ENCODE data around the gene EFCAB14.
"Not testable (repeated sequence)": the region's sequence is repeated elsewhere in the genome, so short reads cannot be mapped to it uniquely, and the experiment has no call there.

The EFCAB14 gene

DNA sequence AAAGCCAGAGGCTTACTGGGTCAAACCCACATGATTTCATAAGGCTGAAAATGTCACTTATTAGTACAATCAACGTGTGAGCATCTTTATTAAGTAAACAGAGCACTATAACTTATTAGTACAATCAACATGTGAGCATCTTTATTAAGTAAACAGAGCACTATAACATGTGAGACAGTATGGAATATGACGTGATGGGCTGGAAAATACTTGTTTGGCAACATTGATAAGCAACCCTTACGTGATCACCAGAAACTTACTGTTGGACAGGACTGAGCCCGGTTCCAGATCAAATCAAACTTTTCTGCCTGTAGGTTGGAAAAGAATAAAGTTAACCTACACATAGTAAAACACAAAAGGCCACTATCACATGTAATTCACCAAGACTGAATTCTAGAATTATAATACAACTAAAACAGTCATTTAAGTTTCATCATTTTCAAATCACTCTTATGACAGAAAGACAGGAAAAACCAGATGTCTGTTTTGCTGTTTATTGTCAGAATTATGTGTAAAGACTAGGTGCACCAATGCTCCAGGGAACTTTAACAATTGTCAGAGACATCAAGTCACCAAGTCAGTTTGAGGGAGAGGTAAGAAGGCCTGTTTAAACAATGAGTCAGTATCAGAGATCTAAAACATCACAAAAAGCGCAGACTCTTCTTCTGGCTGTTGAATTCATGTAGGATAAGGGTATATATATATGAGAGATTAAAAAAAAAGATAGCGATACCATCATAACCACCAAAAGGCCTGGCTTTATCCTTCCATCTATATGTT is 66.4 kb downstream of the EFCAB14 start:
- DNase-seq, result no peak

DNA sequence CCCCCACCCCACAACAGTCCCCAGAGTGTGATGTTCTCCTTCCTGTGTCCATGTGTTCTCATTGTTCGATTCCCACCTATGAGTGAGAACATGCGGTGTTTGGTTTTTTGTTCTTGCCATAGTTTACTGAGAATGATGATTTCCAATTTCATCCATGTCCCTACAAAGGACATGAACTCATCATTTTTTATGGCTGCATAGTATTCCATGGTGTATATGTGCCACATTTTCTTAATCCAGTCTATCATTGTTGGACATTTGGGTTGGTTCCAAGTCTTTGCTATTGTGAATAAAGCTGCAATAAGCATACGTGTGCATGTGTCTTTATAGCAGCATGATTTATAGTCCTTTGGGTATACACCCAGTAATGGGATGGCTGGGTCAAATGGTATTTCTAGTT is 67.8 kb downstream of the EFCAB14 start:
- DNase-seq, result not testable (repeated sequence)

DNA sequence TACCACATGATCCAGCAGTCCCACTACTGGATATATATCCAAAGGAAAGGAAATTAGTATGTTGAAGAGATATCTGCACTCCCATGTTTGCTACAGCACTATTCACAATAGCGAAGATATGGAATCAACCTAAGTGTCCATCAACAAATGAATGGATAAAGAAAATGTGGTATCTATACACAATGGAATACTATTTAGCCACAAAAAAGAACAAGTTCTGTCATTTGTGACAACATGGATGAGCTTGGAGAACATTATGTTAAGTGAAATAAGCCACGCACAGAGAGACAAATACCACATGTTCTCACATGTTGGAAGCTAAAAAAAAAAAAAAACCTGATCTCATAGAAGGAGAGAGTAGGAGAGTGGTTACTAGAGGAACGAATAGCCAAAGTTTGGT is 68.4 kb downstream of the EFCAB14 start:
- no peak for DNase-seq

DNA sequence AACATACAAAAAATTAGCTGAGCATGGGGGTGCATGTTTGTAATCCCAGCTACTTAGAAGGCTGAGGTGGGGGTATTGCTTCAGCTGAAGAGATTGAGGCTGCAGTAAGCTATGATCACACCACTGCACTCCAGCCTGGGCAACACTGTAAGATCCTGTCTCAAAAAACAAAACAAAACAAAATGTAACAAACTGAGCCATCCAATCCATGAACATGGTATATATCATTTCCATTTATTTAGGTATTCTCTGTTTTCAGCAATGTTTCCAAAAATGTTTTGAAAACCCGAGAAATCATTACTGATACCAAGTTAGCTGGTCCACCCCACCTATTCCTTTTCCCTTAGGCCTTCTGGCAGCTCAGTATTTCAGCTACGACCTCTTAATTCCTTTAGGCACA is 69.2 kb downstream of the EFCAB14 start:
- DNase-seq, result no peak

DNA sequence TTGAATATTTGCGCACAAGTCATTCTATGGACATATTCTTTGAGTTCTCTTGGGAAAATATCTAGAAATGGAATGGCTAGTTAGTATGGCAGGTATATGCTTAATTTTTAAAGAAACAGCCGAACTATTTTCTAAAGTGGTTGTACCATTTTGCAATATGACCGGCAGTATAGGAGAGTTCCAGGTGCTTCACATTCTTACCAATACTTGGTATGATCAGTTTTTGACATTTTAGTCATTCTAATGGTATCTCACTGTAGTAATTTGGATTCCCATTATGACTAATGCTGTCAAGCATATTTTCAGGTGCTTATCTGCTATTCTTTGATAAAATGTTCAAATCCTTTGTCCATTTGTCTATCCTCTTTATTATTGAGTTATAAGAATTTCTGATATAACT is 71.3 kb downstream of the EFCAB14 start:
- DNase-seq, result no peak

DNA sequence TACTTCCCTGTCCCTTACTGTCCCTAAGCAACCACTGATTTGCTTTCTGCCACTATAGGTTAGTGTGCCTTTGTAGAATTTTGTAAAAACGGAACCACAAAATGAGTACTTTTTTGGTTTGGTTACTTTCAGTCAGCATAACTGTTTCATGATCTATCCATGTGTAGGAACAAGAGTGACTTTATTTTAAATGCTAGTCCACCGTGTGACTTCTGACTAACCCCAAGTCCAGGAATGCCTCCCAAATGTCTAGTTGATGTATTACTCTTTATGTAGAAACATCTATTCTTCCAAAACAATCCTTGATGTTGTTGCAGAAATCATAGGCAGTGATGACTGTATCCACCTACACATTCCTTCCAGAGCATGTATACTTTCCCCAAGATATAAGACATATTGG is 72.1 kb downstream of the EFCAB14 start:
- no peak for DNase-seq

DNA sequence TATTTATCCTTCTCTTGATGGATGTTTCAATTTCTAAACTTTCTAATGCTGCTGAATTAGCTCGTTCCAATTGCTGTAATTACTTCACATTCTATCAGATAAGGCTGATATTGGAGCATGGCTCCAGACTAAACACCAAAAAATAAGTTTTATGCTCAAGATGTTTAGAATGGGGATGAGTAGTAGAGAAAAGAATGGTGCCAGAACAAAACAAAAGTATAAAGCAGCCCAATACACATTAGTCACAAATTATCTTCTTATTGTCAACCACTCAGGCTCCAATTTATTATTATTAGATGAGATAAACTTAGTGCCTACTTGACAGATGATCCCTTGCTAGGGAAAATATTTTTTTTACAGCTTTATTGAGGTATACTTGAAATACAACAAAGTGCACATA is 72.6 kb downstream of the EFCAB14 start:
- no peak for DNase-seq

DNA sequence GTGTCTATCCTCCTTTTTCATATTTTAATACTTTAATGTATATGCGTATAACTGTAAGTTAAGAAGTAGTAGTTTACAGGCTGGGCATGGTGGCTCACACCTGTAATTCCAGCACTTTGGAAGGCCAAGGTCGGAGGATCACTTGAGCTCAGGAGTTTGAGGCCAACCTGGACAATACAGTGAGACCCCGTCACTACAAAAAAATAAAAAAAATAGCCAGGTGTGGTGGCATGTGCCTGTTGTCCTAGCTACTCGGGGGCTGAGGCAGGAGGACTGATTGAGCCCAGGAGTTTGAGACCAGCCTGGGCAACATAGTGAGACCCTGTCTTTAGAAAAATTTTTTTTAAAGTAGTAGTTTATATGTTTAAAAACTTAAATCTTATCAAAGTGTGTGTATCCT is 73.1 kb downstream of the EFCAB14 start:
- DNase-seq, result no peak

DNA sequence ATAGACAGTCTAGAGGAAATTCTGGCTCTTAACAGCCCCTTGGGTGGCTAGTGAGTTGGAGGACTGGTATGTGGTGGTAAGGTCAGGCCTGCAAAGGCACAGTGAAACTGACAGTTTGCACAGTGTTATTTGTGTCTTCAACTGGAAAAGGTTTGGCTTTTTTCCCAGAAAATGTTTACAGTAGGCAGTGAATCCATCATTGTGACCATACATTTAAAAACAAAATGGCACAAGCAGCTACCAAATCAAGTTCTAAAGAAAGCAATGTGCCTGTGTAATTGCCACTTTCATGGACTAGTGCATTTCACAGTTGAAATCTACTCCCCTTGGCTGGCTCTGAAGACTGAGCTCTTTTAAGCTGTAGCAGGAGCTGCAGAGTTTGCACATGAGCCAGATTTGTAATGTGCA is 75.5 kb downstream of the EFCAB14 start:
- DNase-seq, result no peak

DNA sequence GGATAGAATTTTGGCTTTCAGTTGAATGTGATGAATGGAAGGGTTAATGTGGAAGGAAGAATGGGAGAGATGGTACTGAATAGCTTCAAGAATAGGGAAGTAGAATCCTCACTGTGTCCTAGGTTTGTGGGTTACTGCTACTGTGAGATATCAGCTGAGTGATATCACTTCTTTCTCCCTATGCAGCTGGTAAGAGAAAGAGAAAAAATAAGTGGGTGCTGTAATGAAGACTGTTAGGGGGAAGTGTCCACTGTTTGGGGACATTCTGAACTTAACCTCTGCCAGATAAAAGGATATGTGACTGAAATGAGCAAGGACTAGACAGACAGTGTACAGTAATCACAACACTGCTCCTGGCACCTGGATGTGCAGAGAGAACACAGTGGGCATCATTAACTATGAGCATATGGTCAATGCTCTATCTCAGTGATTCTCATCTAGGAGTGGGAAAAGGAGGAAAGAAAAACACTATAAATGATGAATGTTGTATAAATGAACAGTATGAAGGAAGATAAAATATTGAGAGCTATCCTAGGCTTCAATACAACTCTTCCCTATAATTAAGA is 76.7 kb downstream of the EFCAB14 start:
- DNase-seq, result no peak

DNA sequence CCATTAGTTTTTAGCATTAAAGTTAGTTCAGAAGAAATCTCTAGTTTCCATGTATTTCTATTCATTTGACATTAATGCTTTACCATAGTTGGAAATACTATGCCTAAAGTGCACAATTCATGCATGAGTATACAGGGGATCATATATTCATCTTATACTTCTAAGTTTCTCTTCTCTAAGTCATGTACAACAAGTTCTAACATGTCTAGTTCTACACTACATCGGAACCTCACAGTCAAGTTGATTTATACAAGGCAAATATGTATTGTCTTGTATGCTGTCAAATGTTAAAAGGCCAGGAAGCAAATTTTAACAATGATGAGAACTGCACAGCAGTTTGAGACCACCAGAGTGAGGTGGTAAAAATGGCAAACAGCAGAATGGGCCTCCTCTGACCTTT is 79.4 kb downstream of the EFCAB14 start:
- no peak for DNase-seq

DNA sequence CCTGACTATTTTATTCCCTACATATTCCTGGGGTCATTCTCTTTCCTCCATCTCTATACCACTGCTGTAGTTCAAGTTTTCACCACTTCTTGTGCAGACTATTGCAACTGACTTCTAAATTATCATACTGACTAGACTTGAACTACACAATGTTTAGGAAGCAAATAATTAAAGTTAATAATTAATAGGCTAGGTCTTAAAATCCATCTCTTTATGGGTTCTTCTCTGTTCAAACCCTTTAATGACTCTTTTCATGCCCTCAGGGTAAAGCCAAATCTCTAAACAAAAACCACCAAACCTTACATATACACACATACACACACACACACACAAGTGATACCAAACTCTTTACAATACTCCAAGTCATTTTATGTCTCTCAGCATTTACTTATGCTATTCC is 80.0 kb downstream of the EFCAB14 start:
- DNase-seq, result no peak

DNA sequence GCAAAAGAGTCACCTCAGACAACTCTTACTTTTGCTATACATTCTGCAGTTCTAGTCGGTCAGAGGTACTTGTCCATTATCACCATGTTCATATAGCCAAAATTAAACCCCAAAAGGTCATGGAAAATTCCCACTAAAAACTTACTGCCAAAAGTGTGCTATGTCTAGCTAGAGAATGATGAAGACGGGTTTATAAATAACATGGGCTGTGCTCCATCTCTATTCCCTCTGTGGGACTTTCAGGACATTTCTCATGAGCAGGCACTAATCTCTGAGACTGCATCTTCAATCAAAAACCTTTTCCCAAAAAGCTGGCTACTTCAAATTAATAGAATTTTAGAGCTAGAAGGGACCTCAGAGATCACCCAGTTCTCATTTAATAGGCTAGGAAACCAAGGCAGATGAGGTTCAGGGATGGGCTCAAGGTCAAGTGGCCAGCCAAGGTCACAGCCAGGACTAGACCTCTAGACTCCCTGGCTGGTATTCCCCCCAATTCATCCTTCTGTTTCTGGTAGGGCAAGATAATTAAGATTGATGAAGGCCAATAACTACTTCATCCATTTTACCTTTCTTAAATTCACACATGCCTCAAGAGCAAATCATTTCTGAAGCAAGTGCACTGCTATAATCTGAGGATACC is 81.3 kb downstream of the EFCAB14 start:
- DNase-seq, result no peak

DNA sequence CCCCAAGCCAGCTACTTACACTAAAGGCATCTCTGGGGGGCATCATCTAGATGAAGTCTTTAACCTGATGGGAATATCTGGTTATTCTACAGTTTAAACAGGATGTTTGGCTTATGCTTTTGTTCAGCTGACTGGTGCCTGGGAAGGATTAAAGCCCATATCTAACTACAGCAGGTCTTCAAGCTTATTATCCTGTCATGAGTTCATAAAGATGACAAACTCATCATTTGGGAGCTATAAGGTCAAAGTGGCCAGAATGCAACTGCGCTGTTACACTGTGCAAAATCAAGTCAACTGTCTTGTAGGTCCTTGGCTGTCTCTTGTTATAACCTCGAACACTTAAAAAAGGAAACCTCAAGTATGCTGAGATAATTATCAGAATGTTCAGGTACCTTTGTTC is 83.7 kb downstream of the EFCAB14 start:
- no peak for DNase-seq

DNA sequence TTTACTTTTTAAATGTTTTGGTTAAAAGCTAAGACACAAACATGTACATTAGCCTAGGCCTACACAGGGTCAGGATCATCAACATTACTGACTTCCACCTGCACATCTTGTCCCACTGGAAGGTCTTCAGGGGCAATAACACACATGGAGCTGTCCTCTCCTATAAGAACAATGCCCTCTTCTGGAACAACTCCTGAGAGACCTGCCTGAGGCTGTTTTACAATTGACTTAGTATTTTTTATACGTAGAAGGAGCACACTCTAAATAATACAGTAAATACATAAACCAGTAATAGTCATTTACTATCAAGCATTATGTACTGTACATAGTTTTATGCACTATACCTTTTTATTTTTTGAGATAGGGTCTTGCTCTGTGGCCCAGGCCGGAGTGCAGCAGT is 88.2 kb downstream of the EFCAB14 start:
- no peak for DNase-seq

All from CD4-positive, alpha-beta T cell treated with Interleukin-4 for 4 hours (primary cell).